Upper lobe of left lung (tissue), 4 donors: ENCODE results near the gene KLF2.

Experiments used
- POLR2AphosphoS5 ChIP-seq, 2 donors: sonication (generic); formaldehyde crosslinking; IDR thresholded peaks; one replicate each; pipeline ENCODE4 v1.5.1; 2017; ENCODE audit warnings: antibody characterized with exemption in 2 of 2
- TF ChIP-seq, protein P1 (sequence below), 6 experiments: fragments of 450-650 bp in 4 of 6; fragments of 200-600 bp in 2 of 6; sonication (generic) in 2 of 6; IDR thresholded peaks; one replicate each; pipeline ENCODE4 v1.5.1; 2016 to 2019; ENCODE audit warnings: antibody characterized with exemption in 6 of 6

DNA sequence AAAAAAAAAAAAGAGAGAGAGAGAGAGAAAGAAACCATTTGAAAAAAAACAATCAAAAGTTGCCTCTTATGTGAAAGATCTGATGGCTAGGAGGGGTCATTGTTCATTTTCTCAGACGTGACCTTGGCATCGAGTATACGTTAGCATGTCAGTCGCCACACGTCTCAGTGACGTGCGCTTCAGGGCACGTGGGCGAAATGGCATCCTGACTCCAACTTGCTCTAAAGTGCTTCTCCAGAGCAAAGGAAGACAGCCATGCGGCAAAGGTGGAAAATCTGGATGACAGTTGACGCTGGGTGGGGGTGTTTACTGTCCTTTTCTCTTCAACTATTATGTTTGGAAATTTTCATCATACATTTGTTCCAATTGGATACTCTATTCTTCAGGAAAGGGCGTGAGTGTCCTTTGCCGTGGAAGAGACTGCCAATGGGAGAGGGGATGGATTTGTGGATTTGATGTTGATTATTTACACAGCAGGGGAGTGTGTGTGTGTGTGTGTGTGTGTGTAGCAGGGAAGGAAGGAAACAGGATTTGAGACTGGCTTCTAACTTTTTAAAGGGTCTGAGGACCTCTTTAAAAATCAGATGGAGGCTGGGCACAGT lies 25.0 kb downstream of the KLF2 start:
- TF ChIP-seq, protein P1, sequence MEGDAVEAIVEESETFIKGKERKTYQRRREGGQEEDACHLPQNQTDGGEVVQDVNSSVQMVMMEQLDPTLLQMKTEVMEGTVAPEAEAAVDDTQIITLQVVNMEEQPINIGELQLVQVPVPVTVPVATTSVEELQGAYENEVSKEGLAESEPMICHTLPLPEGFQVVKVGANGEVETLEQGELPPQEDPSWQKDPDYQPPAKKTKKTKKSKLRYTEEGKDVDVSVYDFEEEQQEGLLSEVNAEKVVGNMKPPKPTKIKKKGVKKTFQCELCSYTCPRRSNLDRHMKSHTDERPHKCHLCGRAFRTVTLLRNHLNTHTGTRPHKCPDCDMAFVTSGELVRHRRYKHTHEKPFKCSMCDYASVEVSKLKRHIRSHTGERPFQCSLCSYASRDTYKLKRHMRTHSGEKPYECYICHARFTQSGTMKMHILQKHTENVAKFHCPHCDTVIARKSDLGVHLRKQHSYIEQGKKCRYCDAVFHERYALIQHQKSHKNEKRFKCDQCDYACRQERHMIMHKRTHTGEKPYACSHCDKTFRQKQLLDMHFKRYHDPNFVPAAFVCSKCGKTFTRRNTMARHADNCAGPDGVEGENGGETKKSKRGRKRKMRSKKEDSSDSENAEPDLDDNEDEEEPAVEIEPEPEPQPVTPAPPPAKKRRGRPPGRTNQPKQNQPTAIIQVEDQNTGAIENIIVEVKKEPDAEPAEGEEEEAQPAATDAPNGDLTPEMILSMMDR (IDR thresholded peaks at IDR 0.05): peak in 1 of 6 experiments; percentile 23
- peak in 1 of 2 donors; percentile 33 for TF ChIP-seq POLR2AphosphoS5 (IDR thresholded peaks at IDR 0.05)
